DLD1 (cell line): ENCODE measurements around the gene FANCE.

Experiments used
- in situ Hi-C: cut with HindIII; loops from 2 replicates; pipeline ENCODE4 v1.10.0; 2017; ENCODE audit warnings: low sequenced_read_pairs

Gene FANCE

DNA sequence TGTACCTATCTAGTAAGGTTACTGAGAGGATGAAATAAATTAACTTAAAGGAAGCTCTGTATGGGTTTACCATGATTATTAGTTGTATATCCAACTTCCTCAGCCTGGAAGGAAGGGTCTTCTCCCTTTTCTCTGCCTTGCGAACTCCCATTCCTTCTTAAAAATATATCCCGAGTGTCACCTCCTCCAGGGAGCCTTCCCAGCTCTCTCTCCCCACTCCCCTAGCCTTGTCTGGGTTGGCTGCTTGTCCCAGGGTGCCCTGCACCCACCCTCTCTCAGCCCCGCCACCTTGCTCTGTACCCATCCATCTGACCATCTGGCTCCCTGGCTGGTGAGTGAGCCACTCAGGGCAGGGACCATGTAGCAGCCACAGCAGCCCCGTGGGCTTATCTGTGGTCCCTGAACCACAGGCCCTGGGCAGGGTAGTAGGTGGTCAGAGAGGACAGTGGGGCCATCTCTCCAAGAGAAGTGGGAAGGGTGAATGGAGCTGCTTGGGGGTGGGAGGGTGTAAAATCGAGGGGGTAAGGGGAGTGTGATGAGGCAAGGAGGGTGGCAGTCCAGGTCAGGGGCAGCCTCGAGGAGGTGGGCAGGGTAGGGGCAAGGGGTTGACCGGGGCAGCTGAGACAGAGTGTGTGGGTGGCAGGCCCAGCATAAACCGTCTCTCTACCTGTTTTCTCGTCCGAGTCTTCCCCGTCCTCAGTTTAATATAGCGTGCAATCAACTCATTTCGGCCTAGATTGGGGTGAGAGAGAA, 31.9 kb downstream of the FANCE start:
- in situ Hi-C loops: no loop called here

DNA sequence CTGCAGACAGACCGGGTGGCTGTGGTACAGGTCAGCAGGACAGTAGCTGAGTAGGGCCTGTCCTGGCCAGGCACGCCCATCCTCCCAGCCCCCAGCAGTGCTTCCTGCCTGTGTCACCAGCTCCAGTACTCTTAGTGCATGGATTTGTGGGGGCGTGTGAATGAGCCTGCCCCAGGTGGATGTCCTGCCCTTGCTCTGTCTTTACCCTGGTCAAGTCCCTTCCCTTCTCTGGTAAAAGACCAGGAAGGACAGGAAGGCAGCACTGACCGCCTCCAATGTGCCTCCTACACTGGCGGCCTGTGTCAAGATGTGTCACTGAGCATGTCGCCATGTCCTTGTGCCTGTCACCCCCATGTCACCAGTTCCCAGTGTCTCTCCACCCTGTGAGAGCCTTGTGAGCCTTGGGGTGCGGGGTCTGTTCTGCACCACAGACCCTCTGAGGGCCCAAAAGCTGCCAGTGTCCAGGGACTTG, 32.8 kb downstream of the FANCE start:
- in situ Hi-C loops: no loop called here

DNA sequence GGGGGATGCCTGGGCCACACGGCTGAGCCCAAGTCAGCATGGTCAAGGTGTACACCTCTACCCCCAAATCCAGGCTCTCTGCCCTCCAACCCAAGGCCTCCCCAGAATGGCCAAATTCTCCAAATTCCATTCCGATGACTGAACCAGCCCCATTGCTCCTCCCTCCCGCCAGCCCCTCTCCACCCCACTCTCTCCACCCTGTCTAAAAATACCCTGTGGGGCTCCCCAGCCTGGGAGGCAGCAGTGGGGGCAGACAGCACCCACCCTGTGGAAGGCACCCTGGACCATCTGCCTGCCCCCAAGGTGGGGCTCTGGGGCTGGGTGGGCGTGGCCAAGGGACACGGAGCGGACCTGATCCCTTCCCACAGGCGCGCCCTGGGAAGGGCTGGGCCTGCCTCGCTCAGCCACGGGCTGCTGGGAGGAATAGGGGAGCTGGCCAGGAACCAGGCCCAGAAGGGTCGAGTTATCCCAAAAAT, 33.3 kb downstream of the FANCE start:
- in situ Hi-C loops: no loop called here

- in situ Hi-C loops: no loop called here
These were observed 34.1 kb downstream of the FANCE start for GRCh38 chr6:35486005-35486925.

GRCh38 chr6:35487658-35488516, 35.7 kb downstream of the FANCE start:
- in situ Hi-C loops: no loop called here

DNA sequence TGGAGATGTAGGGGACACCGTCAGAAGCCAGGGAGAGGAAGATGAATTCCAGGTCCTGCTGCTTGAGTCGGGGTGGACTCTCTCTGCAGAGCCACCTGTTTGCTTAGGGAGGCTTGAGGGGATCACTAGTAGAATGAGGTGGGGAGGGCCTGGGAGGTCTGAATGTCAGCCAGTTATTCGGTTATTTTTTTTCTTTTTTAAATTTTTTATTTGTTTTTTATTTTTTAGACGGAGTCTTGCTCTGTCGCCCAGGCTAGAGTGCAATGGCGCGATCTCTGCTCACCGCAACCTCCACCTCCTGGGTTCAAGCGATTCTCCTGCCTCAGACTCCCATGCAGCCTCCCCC, 36.4 kb downstream of the FANCE start:
- in situ Hi-C loops: no loop called here

GRCh38 chr6:35489066-35489465, 36.9 kb downstream of the FANCE start:
- in situ Hi-C loops: no loop called here

DNA sequence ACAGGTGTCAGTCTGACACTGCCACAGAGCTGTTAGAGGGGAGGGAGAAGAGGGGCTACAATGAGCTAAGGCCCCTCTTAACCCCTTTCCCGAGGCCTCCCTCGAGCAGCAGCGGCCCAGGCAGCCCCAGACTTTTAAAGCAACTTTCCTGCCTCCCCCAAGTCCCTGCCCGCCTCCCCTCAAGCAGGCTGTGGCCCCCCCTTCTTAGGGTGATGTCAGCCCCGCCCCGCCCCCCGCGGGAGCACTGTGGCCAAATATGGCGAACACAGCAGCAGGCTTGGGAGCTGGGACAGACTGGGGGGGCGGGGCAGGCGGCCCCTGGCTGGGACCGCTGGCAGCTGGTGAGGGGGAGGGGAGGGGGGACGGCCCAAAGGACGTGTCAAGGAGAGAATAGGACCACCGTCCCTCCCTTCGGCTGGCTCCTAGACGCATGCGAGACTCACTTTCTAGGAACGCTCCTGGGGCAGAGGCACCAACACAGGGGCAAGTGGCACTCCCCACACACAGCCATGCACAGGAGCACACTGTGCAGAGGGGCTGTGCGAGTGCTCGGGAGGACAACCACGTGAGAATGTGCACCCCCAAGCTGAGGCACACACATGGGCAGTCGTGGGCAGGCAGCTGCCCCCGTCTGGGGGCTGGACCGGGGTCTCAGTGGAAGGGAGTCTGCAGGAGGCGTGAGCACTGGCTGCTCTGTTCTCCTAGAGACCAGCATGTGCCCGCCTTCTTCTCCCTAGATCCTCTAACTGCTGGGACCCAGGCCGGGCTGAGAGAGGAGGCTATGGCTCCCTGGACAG, 38.1 kb downstream of the FANCE start:
- in situ Hi-C loops: no loop called here

DNA sequence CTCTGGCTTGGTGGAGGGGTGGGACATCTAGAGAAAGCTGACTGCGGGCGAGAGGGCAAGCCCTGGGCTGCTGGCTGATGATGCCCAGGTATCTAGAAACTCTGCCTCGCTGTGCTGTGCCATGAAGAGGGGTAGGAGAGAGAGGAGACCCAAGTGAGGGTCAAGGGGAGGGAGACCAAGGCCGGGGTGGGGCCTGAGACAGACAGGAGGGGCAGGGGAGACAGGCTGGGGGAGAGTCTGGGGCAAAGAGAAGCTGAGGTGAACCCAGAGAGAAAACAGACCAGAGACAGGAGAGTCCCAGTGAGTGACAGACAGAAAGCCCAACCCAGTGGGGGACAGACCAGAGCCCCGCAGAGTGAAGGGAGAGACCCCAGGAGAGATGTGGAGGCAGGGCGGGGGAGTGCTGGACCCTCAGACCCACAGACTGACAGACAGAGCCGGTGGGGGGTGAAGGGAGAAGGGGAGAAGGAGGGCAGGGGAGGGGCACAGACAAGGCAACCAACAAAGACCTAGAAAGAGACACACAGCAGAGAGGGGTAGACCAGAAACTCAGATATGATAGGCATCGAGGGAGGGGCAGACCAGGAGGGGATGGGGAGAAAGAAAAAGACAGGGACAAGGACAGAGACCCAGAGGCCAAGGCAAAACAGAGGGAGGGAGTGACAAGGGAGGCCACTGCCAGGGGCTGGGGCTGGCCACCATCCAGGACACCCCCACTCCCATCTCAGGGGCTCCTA, 38.9 kb downstream of the FANCE start:
- in situ Hi-C loops: no loop called here

DNA sequence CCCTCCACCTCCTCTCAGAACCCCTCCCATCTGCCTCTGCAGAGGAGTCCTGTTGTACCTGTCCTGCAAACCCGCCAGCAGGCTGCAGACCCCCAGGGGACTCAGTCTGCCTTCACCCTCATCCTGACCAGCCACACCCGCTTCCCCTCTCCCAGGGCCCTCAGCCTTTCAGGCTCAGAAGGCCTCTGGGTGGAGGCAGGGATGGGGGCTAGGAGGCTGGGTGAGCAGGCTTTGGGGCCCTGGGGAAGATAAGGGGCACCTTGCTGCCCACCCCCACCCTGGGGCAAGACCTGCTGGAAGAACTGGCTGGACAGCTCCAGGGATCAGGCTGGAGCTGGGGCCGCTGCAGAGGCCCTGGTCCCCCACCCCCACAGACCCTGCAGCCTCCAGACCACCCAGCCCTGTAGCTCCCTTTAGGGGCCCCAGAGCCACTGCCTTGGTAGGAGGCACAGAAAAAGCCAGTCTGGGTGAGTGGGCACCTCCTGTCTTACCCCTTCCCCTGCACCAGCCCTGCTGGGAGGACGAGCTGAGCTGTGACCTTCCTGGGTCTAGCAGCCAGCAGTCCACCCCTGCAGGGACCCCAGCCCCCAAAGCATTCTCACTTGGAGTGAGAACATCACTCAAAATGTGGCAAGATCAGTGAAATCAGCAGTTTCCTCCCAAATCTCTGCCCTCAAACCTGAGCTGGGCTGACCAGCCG, 39.6 kb downstream of the FANCE start:
- in situ Hi-C loops: no loop called here

GRCh38 chr6:35492258-35492973, 40.3 kb downstream of the FANCE start:
- in situ Hi-C loops: no loop called here

GRCh38 chr6:35492974-35493284, 40.8 kb downstream of the FANCE start:
- in situ Hi-C loops: no loop called here

DNA sequence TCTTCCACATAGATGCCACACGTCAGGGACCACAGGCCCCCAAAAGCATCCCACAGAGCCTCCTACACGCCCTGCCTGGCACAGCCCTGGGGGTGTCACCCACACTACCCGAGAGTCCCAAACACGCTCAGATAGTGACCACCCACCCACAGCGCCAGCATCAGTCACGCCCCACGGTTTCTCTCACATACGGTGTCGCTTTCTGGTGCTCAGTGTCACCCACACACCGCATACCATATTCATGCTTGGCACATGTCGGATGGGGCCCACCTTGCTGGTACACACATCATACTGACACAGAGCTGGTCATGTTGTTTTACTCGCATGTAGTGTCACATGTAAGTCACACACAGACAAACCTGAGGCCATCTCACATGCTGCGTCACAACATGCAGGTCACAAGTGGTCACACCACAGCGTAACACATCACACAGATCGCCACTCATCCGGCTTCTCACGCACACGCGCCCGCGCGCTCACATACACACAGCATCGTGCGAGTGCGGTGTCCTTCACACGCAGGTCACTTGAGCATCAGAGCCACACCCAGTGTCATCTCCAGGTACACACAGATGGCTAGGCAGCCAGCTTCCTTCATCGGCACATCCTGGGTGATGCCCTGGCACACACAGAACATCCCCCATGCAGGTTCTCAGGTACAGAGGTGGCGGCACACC, 41.3 kb downstream of the FANCE start:
- in situ Hi-C loops: no loop called here

- in situ Hi-C loops: no loop called here
These were observed 42.0 kb downstream of the FANCE start for GRCh38 chr6:35494161-35494563.

DNA sequence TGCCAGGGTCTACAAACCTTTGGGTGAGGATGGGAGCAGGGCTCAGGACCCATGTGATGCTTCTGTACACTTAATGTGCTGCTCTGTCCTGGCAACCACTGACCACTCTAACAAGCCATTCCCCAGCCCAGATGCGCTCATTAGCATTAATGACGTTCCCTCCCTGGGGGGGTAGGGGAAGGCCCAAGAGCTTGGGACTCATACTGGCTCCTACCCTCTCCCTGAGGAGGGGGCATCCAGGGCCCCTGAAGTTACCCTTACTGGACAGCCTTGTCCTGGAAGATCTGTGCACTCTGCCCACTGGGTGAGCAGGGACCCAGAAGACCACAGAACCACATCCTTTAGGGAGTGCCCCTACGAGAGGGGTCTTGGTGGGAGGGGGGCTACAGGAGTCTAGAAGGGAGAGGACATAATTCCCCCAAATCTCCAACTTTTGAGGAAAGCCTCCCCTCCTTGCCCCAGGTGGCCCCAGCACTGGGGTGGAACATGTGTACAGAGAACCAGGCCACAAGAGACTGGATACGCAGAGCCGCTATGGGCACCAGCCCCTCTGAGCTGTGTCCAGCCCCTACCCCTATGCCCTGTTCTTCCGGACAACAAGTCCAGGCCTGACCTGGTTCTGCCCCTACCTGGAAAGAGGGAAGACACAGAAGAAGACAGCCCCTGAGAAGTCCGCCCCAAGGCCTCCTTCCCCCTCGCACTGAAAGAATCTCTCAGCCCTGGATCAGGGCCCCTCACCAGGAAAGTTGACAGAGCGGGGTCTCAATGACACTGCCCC, 43.3 kb downstream of the FANCE start:
- in situ Hi-C loops: no loop called here

DNA sequence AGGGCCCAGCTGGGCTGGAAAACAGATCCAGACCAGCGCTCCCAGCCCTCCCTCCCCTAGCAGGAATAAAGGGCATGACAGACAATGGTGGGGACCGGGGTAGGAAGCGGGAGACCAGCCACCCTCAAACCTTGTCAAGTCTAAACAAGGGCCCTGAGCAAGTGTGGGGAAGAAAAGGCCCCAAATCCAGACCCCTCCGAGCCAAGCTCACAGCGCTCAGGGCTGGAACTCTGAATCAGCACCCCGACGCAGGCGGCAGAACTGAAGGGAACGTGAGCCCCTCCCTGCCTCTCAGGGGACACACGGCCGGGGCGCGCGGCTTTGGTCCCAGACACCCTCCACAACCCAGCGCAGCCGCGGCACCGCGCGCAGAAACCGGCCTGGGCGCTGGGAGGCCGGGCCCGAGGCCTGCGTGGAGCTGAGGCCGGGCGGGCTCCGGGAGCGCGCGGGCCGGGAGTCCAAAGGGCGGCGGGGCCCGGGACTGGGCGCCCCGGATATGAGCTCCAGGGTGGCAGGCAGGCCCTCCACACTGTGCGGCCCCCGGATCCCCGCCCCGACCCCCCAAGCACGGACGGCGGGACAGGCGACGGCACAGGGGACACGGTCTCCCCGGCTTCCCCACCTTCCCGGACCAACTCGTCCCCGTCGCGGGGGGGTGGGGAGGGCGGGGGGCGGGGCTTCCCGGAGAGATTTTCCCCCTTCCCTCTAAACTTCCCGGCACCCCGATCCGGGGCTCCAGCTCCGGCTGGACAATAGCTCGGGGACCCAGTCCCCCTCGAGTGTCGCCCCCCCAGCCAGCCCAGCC, 44.1 kb downstream of the FANCE start:
- in situ Hi-C loops: no loop called here
